OCI-M1 (cell line): ENCODE results near the gene GRIK5.
"Not testable (repeated sequence)": the region's sequence is repeated elsewhere in the genome, so short reads cannot be mapped to it uniquely, and the experiment has no call there.

Source experiments
- DNase-seq: peaks from one replicate; lab custom pipeline; 2025; lab: John Stamatoyannopoulos, UW

The GRIK5 gene

DNA sequence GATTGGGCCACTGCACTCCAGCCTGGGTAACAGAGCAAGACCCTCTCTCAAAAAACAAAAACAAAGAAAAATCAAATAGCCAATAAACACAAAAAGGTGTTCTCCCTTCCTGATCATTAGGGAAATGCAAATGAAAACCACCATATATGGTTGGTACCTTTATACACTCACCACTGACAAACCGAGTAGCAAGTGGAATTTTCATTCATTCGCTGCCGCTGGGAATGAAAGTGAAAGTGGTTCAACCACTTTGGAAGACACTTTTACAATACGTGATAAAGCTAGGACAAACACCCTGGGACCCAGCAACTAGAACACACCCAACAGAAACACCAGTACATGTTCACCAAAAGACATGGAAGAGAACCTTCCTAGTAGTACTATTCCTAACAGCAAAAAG is 21.0 kb downstream of the GRIK5 start:
- peak; percentile 94 for DNase-seq

DNA sequence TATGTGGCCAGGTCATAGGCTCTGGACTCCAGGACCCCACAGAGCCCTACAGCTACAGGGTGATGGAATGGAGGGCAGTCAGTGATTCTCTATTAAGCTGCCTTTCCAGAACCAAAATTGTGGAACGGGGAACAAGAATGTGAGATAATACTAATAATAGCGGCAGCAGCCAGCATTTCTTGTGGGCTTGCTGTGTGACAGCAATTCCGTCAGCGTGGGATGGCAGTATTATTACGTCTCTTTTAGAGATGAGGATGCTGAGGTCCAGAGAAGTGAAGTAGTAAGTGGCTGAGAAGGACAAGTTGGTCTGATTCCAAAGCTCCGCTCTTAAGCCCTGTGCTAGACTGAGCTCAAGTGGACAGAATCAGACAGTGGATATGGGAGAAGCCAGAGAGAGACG is 24.4 kb downstream of the GRIK5 start:
- no peak for DNase-seq

DNA sequence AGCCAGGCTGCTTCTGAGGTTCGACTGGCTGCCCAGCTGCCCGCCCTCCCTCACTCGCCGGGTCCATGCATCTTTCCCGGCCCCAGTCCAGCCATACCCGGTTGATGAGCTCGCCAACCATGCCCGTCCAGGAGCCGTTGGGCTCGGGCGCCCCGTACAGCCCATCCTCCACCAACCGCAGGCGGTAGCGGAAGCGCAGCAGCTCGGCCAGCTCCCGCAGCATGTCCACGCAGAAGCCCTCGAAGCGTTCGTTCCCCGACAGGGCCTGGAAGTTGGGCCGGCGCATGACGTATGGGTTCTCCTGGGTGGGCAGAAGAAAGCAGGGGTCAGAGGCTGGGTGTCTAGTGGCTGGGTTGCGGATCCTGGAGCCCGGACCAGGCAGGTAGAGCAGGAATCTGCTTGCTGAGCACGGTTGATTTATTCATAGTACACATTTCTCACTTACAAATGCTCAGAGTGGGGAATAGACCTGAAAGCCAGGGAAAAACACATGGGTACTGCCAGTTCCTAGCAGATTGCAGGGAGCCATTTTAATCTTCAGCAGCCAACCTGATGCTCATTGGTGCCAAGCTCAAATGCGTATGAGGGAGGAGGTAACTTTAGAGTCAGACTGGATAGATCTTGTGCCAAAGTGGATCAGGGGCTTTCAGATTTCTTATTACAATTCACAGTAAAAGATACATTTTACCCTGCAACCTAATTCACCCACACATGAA is 27.4 kb downstream of the GRIK5 start:
- DNase-seq: no peak

DNA sequence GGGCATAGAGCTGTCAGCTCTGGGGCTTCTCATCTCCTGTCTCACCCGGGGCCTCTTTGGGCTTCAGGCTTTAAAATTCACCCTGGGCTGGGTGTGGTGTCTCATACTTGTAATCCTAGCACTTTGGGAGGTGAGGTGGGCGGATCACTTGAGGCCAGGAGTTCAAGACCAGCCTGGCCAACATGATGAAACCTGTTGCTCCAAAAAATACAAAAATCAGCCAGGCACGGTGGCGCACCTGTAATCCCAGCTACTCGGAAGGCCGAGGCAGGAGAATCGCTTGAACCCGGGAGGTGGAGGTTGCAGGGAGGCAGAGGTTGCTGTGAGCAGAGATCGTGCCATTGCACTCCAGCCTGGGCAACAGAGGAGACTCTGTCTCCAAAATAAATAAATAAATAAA is 29.5 kb downstream of the GRIK5 start:
- DNase-seq: not testable (repeated sequence)

DNA sequence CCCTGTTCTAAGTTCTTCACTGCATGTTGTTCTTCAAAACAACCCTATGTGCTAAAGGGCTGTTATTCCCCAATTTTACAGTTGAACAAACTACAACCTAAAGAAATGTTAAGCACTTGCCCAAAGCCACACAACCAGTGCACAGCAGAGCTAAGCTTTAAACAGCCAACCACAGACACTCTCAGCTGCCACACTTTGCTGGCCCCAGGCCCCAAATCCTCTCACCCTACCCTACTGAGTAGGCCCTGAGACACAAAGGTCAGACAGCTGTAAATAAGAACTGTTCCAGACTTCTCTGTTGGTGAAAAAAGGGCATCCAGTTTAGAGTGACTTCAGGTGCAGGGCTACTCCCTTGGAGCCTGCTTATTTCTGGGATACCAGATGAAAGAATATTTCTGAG is 30.0 kb downstream of the GRIK5 start:
- no peak for DNase-seq

DNA sequence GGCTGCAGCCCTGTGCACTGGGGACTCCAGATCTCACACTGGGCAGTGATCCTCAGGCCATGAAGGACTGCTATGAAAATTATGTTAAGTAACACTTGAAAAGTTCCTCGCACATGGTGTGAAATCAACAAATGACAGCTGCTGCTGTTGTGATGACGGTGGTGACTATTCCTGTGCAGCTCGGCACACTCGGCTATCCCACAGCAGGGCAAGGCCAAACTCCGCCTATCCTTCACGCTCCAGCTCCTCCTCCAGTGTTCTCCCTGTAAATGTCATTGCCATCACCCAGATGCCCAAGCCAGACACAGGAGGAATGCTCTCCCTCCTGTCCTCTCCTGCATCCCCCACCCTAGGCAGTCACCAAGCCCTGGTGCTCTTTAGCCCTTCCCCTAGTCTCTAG is 31.3 kb downstream of the GRIK5 start:
- no peak for DNase-seq

DNA sequence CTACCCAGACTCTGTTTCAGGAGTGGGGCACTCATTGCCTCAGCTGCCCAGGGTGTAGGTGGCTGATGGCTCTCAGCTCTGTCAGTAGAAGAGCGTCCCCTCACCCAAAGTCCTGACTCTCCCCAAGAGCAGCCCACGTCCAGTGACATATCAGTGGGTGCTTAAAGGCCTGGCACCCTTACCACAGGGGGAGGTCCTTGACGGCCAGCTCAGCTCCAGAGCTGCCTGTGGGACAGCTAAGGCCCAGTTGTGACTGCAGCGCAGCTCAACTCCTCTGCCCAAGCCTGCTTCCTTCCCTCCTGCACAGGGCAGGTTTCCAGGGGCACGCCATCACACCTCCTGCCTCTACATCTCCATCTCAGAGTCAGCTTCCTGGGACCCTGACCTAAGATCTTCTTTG is 32.4 kb downstream of the GRIK5 start:
- no peak for DNase-seq

DNA sequence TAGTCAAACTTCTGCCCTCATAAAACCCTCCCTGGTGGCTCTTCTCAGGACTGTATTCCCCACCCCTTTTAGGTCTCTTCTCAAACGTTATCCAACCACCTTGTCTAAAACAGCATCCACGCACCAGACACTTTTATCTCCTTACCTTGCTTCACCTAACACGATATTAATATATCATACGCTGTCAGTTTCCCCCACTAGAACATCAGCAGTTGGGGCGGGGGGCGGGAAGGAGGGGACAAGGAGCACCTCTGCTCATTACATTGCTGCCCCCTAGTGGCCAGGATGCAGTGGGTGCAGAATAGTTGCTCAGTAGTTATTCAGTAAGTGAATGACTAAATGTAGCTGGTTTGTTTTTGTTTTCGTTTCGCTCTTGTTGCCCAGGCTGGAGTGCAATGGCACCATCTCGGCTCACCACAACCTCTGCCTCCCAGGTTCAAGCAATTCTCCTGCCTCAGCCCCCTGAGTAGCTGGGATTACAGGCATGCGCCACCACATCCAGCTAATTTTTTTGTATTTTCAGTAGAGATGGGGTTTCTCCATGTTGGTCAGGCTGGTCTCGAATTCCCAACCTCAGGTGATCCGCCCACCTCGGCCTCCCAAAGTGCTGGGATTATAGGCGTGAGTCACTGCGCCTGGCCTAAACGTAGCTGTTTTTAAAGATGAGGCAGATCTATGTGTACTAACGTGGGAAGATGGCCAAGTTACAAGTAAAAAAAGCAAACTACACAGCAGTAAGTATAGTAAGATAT is 35.2 kb downstream of the GRIK5 start:
- peak; percentile 91 for DNase-seq

DNA sequence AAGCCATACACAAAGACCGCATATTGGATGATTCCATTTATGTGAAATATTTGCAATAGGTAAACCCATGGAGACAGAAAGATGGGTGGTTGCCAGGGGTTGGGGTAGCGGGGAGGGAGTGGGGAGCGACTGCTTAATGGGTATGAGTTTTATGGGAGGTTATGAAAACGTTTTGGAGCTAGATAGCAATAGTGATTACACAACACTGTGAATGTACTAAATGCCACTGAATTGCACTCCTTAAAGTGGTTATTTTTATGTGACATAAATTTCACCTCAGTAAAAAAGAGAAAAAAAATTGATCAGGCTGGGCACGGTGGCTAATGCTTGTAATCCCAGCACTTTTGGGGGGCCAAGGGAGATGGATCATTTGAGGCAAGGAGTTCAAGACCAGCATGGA is 36.6 kb downstream of the GRIK5 start:
- DNase-seq: no peak

DNA sequence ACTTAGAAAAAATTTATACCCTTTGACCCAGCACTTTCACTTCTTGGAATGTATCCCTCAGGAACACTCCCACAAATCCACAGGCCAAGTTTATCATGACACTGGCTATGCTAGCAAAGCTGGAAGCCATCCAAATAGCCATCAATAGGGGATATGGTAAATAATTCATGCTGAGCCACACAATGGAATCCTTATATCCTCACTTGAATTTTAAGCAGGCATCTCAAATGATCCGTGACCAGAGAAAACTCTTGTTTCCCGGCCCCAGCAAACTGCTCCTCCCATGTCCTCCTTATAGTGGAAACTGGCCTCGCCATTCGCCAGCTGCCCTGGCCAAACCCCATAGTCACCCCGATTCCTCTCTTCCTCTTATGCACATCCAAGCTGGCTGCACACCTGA is 37.6 kb downstream of the GRIK5 start:
- no peak for DNase-seq

DNA sequence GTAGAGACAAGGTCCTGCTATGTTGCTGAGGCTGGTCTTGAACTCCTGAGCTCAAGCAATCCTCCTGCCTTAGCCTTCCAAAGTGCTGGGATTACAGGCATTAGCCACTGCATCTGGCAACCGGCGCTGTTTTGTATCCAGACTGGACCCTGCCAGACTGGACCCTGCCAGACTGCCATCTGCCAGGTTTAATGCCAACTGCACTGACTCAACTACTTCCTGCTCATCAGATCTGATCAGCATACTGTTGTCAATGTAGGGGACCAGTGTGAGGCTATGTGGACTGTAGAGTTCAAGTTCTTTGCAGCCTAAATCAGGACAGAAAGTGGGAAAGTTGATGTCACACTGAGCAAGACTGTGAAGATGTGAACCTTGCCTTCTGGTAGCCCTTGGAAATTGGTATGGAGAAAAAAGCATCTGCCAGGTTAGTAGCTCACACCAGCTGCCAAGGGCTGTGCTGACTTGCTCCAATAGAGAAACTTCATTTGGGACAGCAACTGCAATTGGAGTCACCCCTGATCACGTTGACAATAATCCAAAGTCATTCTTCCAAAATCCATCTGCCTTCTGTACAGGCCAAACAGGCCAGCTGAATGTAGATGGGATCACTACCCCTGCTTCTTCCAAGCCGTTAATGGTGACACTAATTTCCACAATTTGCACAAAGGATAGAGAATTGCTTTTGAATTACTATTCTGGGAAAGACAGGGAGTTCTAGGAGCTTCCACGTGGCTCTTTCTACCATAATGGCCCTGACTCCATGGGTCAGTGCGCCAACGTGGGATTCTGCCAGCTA is 39.2 kb downstream of the GRIK5 start:
- no peak for DNase-seq

DNA sequence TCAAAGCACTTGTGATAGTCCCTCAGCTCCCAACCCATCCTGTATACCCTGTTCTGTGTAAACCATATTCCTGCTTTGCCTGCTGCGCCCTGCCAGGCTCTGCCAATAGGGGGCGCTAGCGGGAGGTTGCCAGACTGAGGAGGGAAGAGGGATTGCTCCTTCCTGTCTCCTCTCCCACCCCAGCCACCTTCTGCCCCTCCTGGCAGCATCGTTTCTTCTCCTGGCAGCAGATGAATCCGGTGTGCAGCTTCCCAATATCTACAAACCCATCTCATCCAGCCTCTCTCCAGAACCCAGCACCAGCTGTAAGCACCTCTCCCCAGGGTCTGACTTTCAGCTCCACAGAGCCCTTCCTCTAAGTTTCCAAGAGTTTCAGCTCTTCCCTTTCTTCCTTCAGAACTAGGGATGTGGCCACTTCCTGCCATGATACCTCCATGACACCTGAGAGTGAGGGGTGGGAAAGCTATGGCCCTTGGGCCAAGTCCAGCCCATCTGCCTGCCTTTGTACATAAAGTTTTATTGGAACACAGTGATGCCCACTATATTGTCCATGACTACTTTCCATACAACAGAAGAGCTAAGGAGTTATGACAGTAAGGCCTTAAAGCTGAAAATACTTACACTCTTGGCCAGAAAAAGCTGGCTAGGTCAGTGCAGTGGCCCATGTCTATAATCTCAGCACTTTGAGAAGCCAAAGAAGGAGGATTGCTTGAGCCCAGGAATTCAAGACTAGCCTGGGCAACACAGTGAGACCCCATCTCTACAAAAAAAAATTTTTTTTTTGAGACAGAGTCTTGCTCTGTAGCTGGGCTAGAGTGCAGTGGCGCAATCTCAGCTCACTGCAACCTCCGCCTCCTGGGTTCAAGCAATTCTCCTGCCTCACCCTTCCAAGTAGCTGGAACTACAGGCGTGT is 41.4 kb downstream of the GRIK5 start:
- peak; percentile 86 for DNase-seq

DNA sequence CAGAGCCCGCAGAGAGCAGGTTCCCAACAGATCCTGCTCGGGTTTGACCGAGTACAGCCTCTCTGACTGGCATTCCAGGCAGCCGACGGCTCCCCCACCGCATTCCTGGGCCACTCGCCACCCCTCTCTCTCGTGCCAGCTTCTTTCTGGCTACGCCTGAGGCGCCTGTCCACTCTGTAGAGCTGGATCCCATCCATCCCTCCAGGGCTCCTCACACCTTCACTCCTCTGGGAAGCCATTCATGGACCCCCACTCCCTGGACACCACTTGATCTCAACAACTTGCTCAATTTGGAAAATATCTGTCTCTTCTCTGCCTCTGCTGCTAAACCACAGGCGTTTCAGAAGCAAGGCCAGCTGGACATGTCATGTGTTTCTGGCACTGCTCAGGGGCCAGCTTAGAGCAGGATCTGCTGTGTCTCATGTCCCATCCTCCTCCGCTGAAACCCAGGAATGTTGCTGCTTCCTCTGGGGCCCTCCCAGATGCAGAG is 45.3 kb downstream of the GRIK5 start:
- DNase-seq: no peak

DNA sequence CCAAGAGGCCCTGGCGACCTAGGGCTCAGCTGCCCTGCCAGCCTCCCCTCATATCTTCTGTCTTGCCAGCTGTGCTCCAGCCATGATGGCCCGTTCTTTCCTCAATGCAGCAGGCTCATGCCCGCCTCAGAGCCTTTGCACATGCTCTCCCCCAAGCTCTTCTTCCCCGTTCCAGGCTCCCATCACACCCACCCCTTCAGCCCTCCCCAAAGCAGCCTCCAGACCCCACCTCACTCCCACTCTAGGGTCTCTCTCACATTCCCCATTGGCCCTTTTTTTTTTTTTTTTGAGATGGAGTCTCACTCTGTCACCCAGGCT is 46.1 kb downstream of the GRIK5 start:
- DNase-seq: no peak

DNA sequence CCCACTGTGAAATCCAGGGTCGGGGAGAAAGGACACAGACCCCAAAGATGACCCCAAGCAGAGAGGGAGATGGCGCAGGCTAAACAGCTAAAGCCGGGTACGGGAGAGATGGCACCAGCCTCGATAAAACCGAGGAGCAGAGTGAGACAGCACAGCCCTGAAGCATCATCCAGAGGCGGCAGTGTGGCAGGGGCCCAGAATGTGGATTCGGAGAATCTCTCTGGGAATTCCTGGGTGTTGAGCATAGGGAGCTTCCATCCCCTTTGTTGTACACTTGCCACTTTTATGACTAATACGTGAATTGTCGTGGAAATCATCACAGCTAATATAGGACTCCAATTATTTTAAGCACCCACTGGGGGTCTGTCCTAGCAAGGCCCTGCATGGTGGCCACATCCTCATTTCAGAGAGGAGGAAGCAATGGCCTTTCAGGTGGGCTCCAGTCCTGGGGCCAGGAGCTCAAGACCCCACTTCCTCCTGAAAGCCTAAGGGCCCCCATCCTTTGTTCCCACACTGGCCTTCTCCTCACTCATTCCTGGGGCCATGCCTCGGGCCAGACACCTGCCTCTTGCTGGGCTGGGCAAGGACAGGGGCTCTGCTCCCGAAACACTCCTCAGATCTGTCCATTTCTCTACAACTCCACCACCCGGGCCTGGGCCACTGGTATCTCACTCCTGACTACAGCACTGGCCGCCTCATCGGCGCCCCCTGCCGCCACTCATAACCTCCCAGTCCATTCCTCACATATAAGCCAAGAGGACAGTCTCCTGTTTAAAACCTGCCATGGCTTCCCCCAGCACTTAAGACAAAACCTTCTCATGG is 46.7 kb downstream of the GRIK5 start:
- peak; percentile 94 for DNase-seq

DNA sequence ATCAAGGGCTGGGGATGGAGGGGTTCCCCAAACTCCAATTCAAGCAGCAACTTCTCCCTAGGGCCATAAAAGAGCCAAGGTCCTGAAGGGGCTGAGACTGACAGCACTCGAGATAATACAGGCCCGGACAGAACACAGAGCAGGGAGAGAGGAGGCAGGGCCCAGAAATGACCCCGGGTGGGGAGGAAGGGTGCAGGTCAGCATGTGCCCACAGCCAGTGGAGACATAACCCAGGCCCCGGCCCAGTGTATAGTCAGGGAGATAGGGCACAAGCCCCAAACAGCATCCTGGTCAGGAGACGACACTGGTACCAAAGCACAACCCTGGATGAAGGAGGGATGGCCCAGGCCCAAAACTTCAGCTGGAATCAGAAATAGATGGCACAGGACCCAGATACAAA is 47.4 kb downstream of the GRIK5 start:
- no peak for DNase-seq

DNA sequence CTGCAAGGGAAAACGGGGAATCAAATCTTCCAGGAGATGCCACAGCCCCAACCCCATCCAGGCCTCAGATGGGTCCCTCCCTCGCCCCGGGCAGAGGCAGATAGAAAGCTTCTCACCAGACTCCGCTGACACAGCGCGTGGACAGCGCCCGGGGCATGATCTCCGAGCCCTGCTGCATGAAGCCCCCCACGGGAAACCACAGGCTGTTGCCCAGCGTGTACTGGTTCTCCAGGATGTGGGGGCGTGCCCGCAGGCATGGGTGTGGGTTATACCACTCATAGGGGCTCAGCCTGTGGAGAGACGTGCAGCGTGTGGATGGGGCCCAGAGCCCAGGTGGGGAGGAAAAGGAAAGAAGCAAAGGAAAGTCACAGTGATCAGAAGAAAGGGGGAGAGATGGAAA is 48.8 kb downstream of the GRIK5 start:
- no peak for DNase-seq

DNA sequence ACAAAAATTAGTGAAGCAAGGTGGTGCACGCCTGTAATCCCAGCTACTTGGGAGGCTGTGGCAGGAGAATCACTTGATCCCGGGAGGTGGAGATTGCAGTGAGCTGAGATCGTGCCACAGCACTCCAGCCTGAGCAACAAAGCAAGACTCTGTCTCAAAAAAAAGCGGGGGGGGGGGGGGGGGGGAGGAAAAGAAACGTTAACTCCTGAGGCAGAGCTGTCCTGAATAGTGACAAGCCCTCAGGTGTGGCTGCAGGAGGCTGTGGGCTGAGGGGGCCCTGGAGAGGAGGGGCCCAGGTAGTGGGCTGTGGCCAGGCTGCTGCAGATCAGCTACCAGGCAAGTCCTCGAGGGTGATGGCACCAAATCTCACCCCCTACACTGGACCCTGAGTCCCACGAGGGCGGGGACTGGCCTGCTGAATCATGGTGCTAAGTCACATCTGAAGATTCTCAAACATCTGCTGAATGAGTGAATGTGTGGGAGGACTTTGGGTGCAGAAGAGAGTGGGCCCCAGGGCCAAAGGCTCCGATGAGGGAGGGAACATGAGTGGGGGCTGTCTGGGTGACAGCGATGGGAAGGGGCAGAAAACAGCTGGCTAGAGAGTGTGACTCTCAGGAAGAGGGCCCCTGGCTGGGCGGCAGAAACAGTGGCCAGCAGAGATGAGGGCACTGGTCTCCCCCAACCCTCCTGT is 51.4 kb downstream of the GRIK5 start:
- DNase-seq: peak; percentile 89

DNA sequence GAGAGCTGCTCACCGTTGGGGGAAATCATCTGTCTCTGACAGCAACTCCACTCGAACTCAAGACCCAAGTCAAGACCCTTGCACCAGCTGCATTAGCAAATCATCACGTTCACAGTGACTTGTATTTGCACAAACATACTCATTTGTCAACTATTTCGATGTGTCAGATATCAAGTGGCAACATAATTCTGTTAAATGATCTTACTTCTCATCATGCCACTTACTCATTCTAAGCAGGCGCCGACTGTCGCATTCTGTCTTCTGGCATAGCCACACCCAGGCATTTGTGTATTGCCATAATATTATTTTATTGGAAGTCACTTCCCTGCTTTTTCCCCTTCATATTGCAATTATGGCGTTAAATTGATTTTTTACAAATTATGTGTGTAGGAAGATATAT is 53.0 kb downstream of the GRIK5 start:
- no peak for DNase-seq

DNA sequence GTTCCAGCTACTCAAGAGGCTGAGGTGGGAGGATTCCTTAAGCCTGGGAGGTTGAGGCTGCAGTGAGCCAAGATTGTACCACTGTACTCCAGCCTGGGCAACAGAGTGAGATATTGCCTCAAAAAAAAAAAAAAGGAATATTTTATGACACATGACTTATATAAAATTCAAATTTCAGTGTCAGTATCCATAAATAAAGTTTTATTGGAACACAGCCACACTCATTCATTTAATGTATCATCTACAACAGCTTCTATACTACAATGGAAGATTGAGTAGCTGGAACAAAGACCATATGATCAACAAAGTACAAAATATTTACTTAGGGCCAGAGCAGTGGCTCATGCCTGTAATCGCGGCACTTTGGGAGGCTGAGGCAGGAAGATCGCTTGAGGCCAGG is 57.3 kb downstream of the GRIK5 start:
- DNase-seq: peak; percentile 35
